H9 (cell line): ENCODE results near the gene FAM81B. TPM values are rescaled to one million over a fixed set of nuclear protein-coding genes. Genes with fewer than 3 reads are reported as not detected.
A peak's percentile ranks its signal among the peaks of the same experiment; 100 is the strongest.

Source experiments
- DNase-seq: peaks from one replicate; pipeline ENCODE4 v3.0.0-alpha.2; 2017
- H2AFZ ChIP-seq: one replicate; pipeline ENCODE4 v1.6.1; 2013; ENCODE audit warnings: mild to moderate bottlenecking, low read length, control low read depth, moderate library complexity
- H2AK5ac ChIP-seq: 2 replicates; pipeline ENCODE4 v1.6.1; 2013; ENCODE audit warnings: low read length, control low read depth, mixed read lengths; ENCODE audit not compliant: insufficient read length
- H2BK120ac ChIP-seq: one replicate; pipeline ENCODE4 v1.6.1; 2013; ENCODE audit warnings: low read depth, mild to moderate bottlenecking, low read length, control low read depth, inconsistent platforms; ENCODE audit not compliant: poor library complexity, severe bottlenecking
- H2BK12ac ChIP-seq: 2 replicates; pipeline ENCODE4 v1.6.1; 2013; ENCODE audit warnings: low read length, control low read depth, mixed read lengths, low read depth; ENCODE audit not compliant: insufficient read length
- H2BK15ac ChIP-seq: 2 replicates; pipeline ENCODE4 v1.6.1; 2013; ENCODE audit warnings: low read depth, low read length, control low read depth
- H2BK20ac ChIP-seq: one replicate; pipeline ENCODE4 v1.6.1; 2013; ENCODE audit warnings: low read depth, mild to moderate bottlenecking, low read length, control low read depth, inconsistent platforms; ENCODE audit not compliant: poor library complexity, severe bottlenecking
- H2BK5ac ChIP-seq: 2 replicates; pipeline ENCODE4 v1.6.1; 2013; ENCODE audit warnings: low read length, control low read depth, mixed read lengths; ENCODE audit not compliant: insufficient read length
- H3K14ac ChIP-seq: 2 replicates; pipeline ENCODE4 v1.6.1; 2013; ENCODE audit warnings: low read length, control low read depth; ENCODE audit not compliant: insufficient read depth
- H3K18ac ChIP-seq: 2 replicates; pipeline ENCODE4 v1.6.1; 2013; ENCODE audit warnings: low read depth, mild to moderate bottlenecking, mixed read lengths, low read length, control low read depth; ENCODE audit not compliant: insufficient read length
- H3K23ac ChIP-seq: 2 replicates; pipeline ENCODE4 v1.6.1; 2013; ENCODE audit warnings: low read length, control low read depth, mixed read lengths, low read depth; ENCODE audit not compliant: insufficient read length
- H3K23me2 ChIP-seq: 2 replicates; pipeline ENCODE4 v1.6.1; 2013; ENCODE audit warnings: low read depth, mild to moderate bottlenecking, mixed read lengths, low read length, control low read depth; ENCODE audit not compliant: insufficient read length, poor library complexity, severe bottlenecking
- H3K27ac ChIP-seq: 2 replicates; pipeline ENCODE4 v1.5.1; 2013; ENCODE audit warnings: low read length, control low read depth, mixed read lengths, low read depth; ENCODE audit not compliant: insufficient read length
- H3K27me3 ChIP-seq: 2 replicates; pipeline ENCODE4 v1.6.1; 2013; ENCODE audit warnings: low read length, control low read depth, inconsistent platforms; ENCODE audit not compliant: insufficient read depth
- H3K4ac ChIP-seq: 2 replicates; pipeline ENCODE4 v1.6.1; 2013; ENCODE audit warnings: low read depth, mild to moderate bottlenecking, control low read depth, inconsistent platforms, low read length, moderate library complexity
- H3K4me1 ChIP-seq: 2 replicates; pipeline ENCODE4 v1.6.1; 2013; ENCODE audit warnings: low read length, control low read depth, inconsistent platforms; ENCODE audit not compliant: insufficient read depth
- H3K4me2 ChIP-seq: 2 replicates; pipeline ENCODE4 v1.6.1; 2013; ENCODE audit warnings: low read length, control low read depth, mixed read lengths; ENCODE audit not compliant: insufficient read length, insufficient read depth
- H3K56ac ChIP-seq: 2 replicates; pipeline ENCODE4 v1.6.1; 2013; ENCODE audit warnings: low read depth, mild to moderate bottlenecking, mixed read lengths, low read length, control low read depth; ENCODE audit not compliant: insufficient read length
- H3K79me1 ChIP-seq: 2 replicates; pipeline ENCODE4 v1.6.1; 2013; ENCODE audit warnings: low read depth, mild to moderate bottlenecking, moderate library complexity, low read length, control low read depth, inconsistent platforms; ENCODE audit not compliant: insufficient read depth, poor library complexity, severe bottlenecking
- H3K79me2 ChIP-seq: 2 replicates; pipeline ENCODE4 v1.6.1; 2013; ENCODE audit warnings: low read length, control low read depth, inconsistent platforms; ENCODE audit not compliant: insufficient read depth
- H3K9ac ChIP-seq: 2 replicates; pipeline ENCODE4 v1.6.1; 2013; ENCODE audit warnings: low read length, control low read depth, mixed read lengths; ENCODE audit not compliant: insufficient read length; ENCODE audit errors: extremely low read depth
- H3K9me3 ChIP-seq: one replicate; pipeline ENCODE4 v1.6.1; 2013; ENCODE audit warnings: low read depth, low read length, inconsistent platforms; ENCODE audit not compliant: control insufficient read depth
- H3T11ph ChIP-seq: one replicate; pipeline ENCODE4 v1.6.1; 2013; ENCODE audit warnings: mild to moderate bottlenecking, low read length, control low read depth, inconsistent platforms
- H4K20me1 ChIP-seq: one replicate; pipeline ENCODE4 v1.6.1; 2013; ENCODE audit not compliant: control insufficient read depth, insufficient read length, insufficient read depth
- H4K5ac ChIP-seq: 2 replicates; pipeline ENCODE4 v1.6.1; 2013; ENCODE audit warnings: low read depth, mild to moderate bottlenecking, mixed read lengths, low read length, control low read depth; ENCODE audit not compliant: insufficient read length
- H4K8ac ChIP-seq: replicated peaks from 2 replicates; pipeline ENCODE4 v1.6.1; 2013; ENCODE audit warnings: low read length, control low read depth, mixed read lengths, low read depth; ENCODE audit not compliant: insufficient read length
- H4K91ac ChIP-seq: 2 replicates; pipeline ENCODE4 v1.6.1; 2013; ENCODE audit warnings: low read depth, mild to moderate bottlenecking, moderate library complexity, mixed read lengths, low read length, control low read depth; ENCODE audit not compliant: insufficient read length
- H3K27ac Mint-ChIP-seq, 3 experiments: 2 replicates in 2 of 3; 3 replicates in 1 of 3; pipeline ENCODE4 v1.8.0; 2020 to 2021; ENCODE audit warnings: mixed read lengths in 3 of 3, mild to moderate bottlenecking in 1 of 3, moderate library complexity in 1 of 3
- H3K27me3 Mint-ChIP-seq: 2 replicates; pipeline ENCODE4 v1.8.0; 2021; ENCODE audit warnings: low read depth, mild to moderate bottlenecking, moderate library complexity, mixed read lengths
- H3K36me3 Mint-ChIP-seq, 3 experiments: 2 replicates in 2 of 3; 3 replicates in 1 of 3; pipeline ENCODE4 v1.8.0; 2020 to 2021; ENCODE audit warnings: low read depth in 3 of 3, mixed read lengths in 3 of 3; ENCODE audit not compliant: insufficient read depth in 1 of 3
- H3K4me1 Mint-ChIP-seq, 2 experiments: 2 replicates each; pipeline ENCODE4 v1.8.0; 2020; ENCODE audit warnings: mixed read lengths in 2 of 2
- H3K4me3 Mint-ChIP-seq, 2 experiments: 2 replicates in 1 of 2; 3 replicates in 1 of 2; pipeline ENCODE4 v1.8.0; 2020 to 2021; ENCODE audit warnings: mild to moderate bottlenecking in 2 of 2, mixed read lengths in 2 of 2, moderate library complexity in 1 of 2
- H3K9me3 Mint-ChIP-seq, 2 experiments: 2 replicates in 1 of 2; 3 replicates in 1 of 2; pipeline ENCODE4 v1.8.0; 2020; ENCODE audit warnings: mild to moderate bottlenecking in 2 of 2, mixed read lengths in 2 of 2, moderate library complexity in 1 of 2
- CTCF ChIP-seq: fragments of 200-600 bp; sonication (generic); conservative IDR thresholded peaks from 3 replicates; pipeline ENCODE4 v1.8.0; 2021; ENCODE audit warnings: antibody characterized with exemption, mild to moderate bottlenecking
- WGBS: extraction: QIAGEN DNeasy Blood & Tissue Kit; methylation state at CpG from one replicate; pipeline ENCODE4 v1.1.7; 2013; ENCODE audit warnings: missing lambda C conversion rate, low lambda C conversion rate, mixed read lengths; ENCODE audit not compliant: insufficient read length; ENCODE audit errors: extremely low coverage; 5-methylcytosine and 5-hydroxymethylcytosine counted together
- total RNA-seq: library from RNA; stranded (reverse); gene quantifications from 2 replicates; pipeline ENCODE4 v1.2.1, GENCODE V29; 2021

The FAM81B gene
- total RNA-seq, 1 experiment from 2014 or later: not detected

GRCh38 chr5:95365302-95366095 is 25.7 kb upstream of the FAM81B start:
- Histone ChIP-seq H2BK20ac (no peak overlapping the region), H3K9me3 (no peaks in the 10 kb centered on the region), H3K9ac (no peak overlapping the region), H3K23me2 (no peaks in the 10 kb centered on the region), H3K56ac (no peak overlapping the region), H2BK12ac (no peak overlapping the region), H2AFZ (no peak overlapping the region), H4K91ac (no peak overlapping the region), H3T11ph (no peak overlapping the region), H4K20me1 (no peaks in the 10 kb centered on the region), H3K27ac (no peak overlapping the region), H3K23ac (no peak overlapping the region), H3K79me1 (no peaks in the 10 kb centered on the region), H2BK5ac (no peak overlapping the region), H3K4me1 (no peaks in the 10 kb centered on the region), H3K14ac (no peak overlapping the region), H2BK120ac (no peak overlapping the region), H3K4me2 (no peak overlapping the region), H3K18ac (no peak overlapping the region), H3K79me2 (no peaks in the 10 kb centered on the region), H4K8ac (no peak overlapping the region), H4K5ac (no peak overlapping the region), H3K4ac (no peak overlapping the region), H2AK5ac (no peak overlapping the region), H2BK15ac (no peak overlapping the region), H3K27me3 (no peaks in the 10 kb centered on the region)
- TF ChIP-seq CTCF: no peak
- Mint-ChIP-seq H3K9me3 (peaks cover 24 to 25% of the 10 kb centered on the region in 2 experiments), H3K36me3 (peaks cover 0 to 20% (median 15%) of the 10 kb centered on the region in 3 experiments; a peak in 5 of 7 replicates), H3K4me1 (peaks cover 2 to 10% of the 10 kb centered on the region in 2 experiments; a peak in 3 of 4 replicates), H3K4me3 (no peak overlapping the region), H3K27ac (peak overlapping the region in 1 of 3 experiments; percentile 56; a peak in 2 of 7 replicates), H3K27me3 (no peaks in the 10 kb centered on the region)
- DNase-seq: no peak
- WGBS: no CpG with 5 or more reads among the region's 8 CpGs
